ENCODE data around the gene HTT. TPM values are rescaled to one million over a fixed set of nuclear protein-coding genes. Genes with fewer than 3 reads are reported as not detected.
A peak's percentile ranks its signal among the peaks of the same experiment; 100 is the strongest.

Gene HTT
- total RNA-seq, 6 experiments from 2014 or later, result 25.5 to 37.8 (median 30.3) TPM

- ATAC-seq (peak in 1 of 4 donors; percentile 12), DNase-seq (no peak)
- Histone ChIP-seq H3K36me3 (no peaks in the 10 kb centered on the region), H3K27ac (no peak overlapping the region), H3K4me1 (no peaks in the 10 kb centered on the region), H3K27me3 (no peaks in the 10 kb centered on the region), H3K9me3 (no peaks in the 10 kb centered on the region), H3K4me3 (no peak overlapping the region)
- intact Hi-C loops (cut with DNase I), result no loop called here
- WGBS (ENCODE audit: insufficient coverage, low coverage, low lambda C conversion rate, missing lambda C conversion rate), result 67% methylated on average over 8 of the region's 18 CpGs
- TF ChIP-seq, protein P1, sequence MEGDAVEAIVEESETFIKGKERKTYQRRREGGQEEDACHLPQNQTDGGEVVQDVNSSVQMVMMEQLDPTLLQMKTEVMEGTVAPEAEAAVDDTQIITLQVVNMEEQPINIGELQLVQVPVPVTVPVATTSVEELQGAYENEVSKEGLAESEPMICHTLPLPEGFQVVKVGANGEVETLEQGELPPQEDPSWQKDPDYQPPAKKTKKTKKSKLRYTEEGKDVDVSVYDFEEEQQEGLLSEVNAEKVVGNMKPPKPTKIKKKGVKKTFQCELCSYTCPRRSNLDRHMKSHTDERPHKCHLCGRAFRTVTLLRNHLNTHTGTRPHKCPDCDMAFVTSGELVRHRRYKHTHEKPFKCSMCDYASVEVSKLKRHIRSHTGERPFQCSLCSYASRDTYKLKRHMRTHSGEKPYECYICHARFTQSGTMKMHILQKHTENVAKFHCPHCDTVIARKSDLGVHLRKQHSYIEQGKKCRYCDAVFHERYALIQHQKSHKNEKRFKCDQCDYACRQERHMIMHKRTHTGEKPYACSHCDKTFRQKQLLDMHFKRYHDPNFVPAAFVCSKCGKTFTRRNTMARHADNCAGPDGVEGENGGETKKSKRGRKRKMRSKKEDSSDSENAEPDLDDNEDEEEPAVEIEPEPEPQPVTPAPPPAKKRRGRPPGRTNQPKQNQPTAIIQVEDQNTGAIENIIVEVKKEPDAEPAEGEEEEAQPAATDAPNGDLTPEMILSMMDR (IDR thresholded peaks at IDR 0.05), result no peak
- no peak for TF ChIP-seq POLR2A (IDR thresholded peaks at IDR 0.05)
These were observed 193.3 kb downstream of the HTT start for GRCh38 chr4:3267576-3268394.

DNA sequence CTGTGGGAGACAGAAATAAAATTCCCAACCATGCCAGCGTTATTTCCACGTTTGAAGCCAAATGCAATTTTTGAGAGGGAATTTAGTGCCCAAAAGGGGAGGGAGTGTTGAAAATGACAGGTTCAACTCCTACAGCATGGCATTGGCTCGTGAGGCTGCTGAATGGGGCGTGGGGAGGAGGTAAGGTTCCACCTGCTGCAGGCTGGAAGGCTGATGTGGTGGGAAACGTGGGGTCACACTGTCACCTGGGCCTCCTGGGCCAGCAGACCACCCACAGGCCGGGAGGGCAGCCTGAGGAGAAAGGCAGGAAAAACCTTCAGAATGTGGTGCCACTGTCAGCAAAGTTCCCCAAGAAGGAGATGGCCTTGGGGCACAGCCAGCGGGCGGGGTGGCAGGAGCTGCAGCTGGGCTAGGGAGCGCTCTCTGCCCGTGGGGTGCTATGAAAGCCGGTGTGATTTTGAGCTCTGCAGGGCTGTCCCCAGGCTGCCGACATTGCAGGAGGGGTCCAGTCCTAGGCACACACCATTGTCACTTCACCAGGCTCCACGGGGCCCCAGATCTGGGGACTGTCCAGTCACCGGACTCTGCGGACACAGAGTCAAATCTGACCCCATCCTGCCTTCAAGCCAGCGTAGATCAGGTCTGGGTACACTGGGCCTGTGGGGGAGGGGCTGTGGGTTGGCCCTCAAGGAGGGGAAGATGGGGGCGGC, 194.1 kb downstream of the HTT start:
- Histone ChIP-seq H3K36me3 (no peaks in the 10 kb centered on the region), H3K4me1 (no peaks in the 10 kb centered on the region), H3K27ac (no peak overlapping the region), H3K9me3 (no peaks in the 10 kb centered on the region), H3K4me3 (no peak overlapping the region), H3K27me3 (no peaks in the 10 kb centered on the region)
- 86% methylated on average over 9 of the region's 17 CpGs for WGBS (ENCODE audit: insufficient coverage, low coverage, low lambda C conversion rate, missing lambda C conversion rate)
- no peak for TF ChIP-seq POLR2A (IDR thresholded peaks at IDR 0.05)
- TF ChIP-seq, protein P1 (IDR thresholded peaks at IDR 0.05), result no peak
- intact Hi-C loops (cut with DNase I), result no loop called here
- peak in 1 of 4 donors; percentile 22 for ATAC-seq
- DNase-seq, result no peak

DNA sequence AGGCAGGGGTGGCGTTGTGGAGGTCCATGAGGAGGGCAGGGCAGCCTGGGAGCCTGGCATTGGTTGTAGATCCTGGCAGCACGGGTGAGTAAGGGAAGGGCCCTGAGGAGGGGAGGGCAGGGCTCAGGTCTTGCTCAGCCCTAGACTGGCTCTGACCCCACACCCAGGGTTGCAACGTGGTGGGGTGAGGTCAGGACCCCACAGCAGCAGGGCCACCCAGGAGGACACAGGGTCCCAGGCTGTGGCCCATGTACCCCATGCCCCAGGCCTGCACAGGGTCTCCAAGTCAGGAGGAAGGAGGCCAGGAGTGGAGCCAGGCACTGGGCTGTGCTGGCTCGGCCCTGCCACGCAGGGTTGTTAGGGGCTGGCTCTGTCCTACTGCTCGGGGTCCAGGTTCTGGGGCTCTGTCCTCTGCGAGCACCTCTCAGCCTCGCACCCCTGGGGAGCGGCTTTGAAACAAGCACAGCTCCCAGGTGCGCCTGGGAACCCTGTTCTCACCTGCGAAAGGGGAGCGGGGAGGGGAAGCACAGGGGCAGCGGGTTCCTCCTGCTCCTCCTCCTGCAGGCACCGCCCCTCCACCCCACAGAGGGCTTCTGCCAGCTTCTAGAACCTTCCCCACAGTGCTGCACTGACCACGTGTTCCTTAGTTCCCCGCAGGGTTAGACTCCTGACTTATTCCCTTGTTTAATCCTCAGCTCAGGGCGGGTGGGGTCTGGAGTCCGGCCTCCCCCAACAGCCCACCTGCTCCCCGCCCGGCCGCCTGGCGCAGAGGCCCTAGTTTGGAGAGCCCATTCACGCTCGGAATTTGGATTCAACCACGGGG, 194.8 kb downstream of the HTT start:
- ATAC-seq (peak in 1 of 4 donors; percentile 55), DNase-seq (no peak)
- Histone ChIP-seq H3K27me3 (no peaks in the 10 kb centered on the region), H3K9me3 (no peaks in the 10 kb centered on the region), H3K4me1 (no peaks in the 10 kb centered on the region), H3K4me3 (no peak overlapping the region), H3K36me3 (no peaks in the 10 kb centered on the region), H3K27ac (no peak overlapping the region)
- 82% methylated on average over 6 of the region's 25 CpGs for WGBS (ENCODE audit: insufficient coverage, low coverage, low lambda C conversion rate, missing lambda C conversion rate)
- intact Hi-C loops (cut with DNase I), result no loop called here
- no peak for TF ChIP-seq POLR2A (IDR thresholded peaks at IDR 0.05)
- TF ChIP-seq, protein P1 (IDR thresholded peaks at IDR 0.05), result no peak

DNA sequence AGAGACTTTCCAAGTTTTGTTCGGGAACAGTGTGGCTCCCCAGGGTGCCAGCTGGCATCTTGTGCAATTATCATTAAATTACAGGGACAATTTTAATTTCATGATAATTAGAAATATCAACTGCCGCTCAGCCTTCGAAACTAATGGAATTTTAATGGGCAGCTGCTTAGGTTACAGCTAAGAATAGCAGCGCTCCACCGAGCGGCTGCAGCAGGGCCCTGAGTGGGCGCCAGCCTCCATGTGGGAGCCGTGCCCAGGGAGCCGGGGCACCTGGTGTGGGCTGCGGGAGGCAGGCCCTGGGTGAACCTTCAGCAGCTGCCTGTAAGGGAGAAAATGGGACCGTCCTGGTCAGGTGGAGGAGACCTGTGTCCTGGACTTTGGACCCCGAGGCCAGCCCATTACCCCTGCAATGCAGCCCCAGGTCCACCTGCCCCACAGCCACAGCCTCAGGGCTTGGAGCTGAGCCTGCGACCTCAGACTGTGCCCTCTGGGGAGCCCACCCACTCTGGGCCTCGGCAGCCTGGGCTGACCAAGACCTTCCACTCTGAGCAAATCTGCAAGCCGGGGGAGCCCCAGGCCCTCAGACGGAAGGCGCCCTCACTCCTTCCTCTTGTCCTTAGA, 195.6 kb downstream of the HTT start:
- H3K4me3 ChIP-seq, result no peak overlapping the region
- no peak for ATAC-seq
- 89% methylated on average over 9 of the region's 17 CpGs for WGBS (ENCODE audit: insufficient coverage, low coverage, low lambda C conversion rate, missing lambda C conversion rate)
- H3K9me3 ChIP-seq, result no peaks in the 10 kb centered on the region
- no peaks in the 10 kb centered on the region for H3K4me1 ChIP-seq
- no peak overlapping the region for H3K27ac ChIP-seq
- intact Hi-C loops (cut with DNase I), result no loop called here
- H3K36me3 ChIP-seq, result no peaks in the 10 kb centered on the region
- TF ChIP-seq, protein P1 (IDR thresholded peaks at IDR 0.05), result no peak
- TF ChIP-seq POLR2A (IDR thresholded peaks at IDR 0.05), result no peak
- H3K27me3 ChIP-seq, result no peaks in the 10 kb centered on the region
- no peak for DNase-seq
